Stomach smooth muscle (tissue), 2 donors: ENCODE measurements around the gene AGR3.

Experiments
- H3K27ac ChIP-seq: one replicate; pipeline ENCODE4 v1.7.0; 2013; ENCODE audit warnings: mild to moderate bottlenecking, low read length, inconsistent platforms
- H3K27me3 ChIP-seq, 2 donors: one replicate each; pipeline ENCODE4 v1.7.0; 2013; ENCODE audit warnings: low read length in 2 of 2; ENCODE audit not compliant: insufficient read depth in 2 of 2, control insufficient read depth in 1 of 2
- H3K36me3 ChIP-seq, 2 donors: one replicate each; pipeline ENCODE4 v1.7.0; 2013; ENCODE audit warnings: low read length in 2 of 2; ENCODE audit not compliant: control insufficient read depth in 2 of 2, insufficient read depth in 2 of 2
- H3K4me1 ChIP-seq: one replicate; pipeline ENCODE4 v1.7.0; 2013; ENCODE audit warnings: low read length; ENCODE audit not compliant: control insufficient read depth, insufficient read depth
- H3K4me3 ChIP-seq, 2 donors: one replicate each; pipeline ENCODE4 v1.7.0; 2013; ENCODE audit warnings: low read length in 2 of 2
- H3K9ac ChIP-seq, 2 donors: one replicate each; pipeline ENCODE4 v1.7.0; 2013; ENCODE audit warnings: low read length in 2 of 2, mild to moderate bottlenecking in 1 of 2
- H3K9me3 ChIP-seq, 2 donors: one replicate each; pipeline ENCODE4 v1.7.0; 2013; ENCODE audit warnings: low read length in 2 of 2; ENCODE audit not compliant: control insufficient read depth in 2 of 2
- donor health status: healthy.
- donor health status: Pancreatic carcinoma.

Gene AGR3

DNA sequence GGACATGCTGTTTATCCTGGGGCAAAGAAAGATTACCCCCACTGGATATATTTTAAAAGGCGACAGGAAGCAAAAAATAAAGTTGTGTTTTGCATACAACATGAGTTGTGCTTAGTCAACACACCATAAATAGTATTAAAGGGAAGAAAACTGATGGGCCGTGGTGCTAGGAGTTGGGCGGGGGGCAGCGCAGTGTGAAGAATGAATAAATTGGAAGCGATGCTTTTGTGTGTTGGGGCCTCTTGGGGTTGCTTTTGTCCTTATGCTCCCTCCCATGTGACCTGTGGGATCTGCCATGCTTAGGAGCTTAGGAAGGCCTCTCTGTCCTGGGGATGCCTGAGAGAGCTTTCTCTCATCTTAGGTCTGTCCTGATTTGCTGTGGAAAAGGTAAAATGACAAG lies 35.0 kb upstream of the AGR3 start:
- no peaks in the 10 kb centered on the region for H3K4me1 ChIP-seq
- no peak overlapping the region for H3K4me3 ChIP-seq
- no peak overlapping the region for H3K27ac ChIP-seq
- no peaks in the 10 kb centered on the region for H3K36me3 ChIP-seq
- no peaks in the 10 kb centered on the region for H3K9me3 ChIP-seq
- no peak overlapping the region for H3K9ac ChIP-seq
- no peaks in the 10 kb centered on the region for H3K27me3 ChIP-seq

DNA sequence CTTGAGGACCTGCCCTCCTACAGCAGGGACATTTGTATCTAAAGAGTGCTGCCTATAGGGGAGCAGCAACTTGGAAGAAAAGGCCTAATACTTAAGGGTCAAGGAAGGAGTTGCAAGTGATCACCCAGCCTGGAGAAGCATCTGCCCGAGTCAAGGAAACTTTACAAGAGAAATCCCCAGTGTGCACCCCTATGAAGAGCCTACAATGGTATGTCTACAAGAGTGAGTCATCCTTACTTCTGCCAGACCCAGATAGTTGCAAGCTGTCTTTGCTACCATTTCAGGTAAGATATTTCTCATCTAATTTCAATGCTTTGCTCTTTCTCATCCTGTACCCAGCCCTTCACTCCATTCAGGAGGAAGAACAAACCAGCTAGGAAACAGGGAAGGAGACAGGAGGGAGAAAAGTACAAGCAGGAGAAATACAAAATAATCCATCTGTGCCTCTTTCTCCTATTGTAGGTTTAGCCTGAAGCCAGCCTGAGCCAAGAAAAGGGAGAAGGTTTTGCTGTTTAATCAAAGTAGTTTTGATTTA lies 34.4 kb upstream of the AGR3 start:
- Histone ChIP-seq H3K4me1 (no peaks in the 10 kb centered on the region), H3K27me3 (no peaks in the 10 kb centered on the region), H3K4me3 (no peak overlapping the region), H3K9ac (no peak overlapping the region), H3K9me3 (no peaks in the 10 kb centered on the region), H3K36me3 (no peaks in the 10 kb centered on the region), H3K27ac (no peak overlapping the region)

DNA sequence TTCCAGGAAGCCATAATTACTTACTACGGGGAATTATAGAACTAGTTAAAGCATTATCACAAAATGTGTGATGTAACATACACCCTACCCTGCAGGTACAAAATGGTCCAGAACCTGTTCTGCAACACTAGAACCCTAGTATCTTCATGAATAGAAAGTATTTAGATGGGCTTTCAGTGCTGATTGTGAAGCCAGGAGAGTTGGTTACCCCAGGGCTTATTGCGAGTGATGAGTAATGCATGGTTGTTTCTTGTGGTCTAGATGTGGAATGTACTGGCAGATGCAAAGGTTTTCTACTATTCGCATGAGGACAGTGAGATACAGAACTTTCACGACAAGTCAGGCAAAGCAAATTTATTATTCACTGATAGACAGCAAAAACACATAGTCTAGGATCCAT lies 33.6 kb upstream of the AGR3 start:
- no peak overlapping the region for H3K4me3 ChIP-seq
- no peaks in the 10 kb centered on the region for H3K4me1 ChIP-seq
- H3K9me3 ChIP-seq, result no peaks in the 10 kb centered on the region
- H3K9ac ChIP-seq, result no peak overlapping the region
- no peak overlapping the region for H3K27ac ChIP-seq
- H3K36me3 ChIP-seq, result no peaks in the 10 kb centered on the region
- H3K27me3 ChIP-seq, result no peaks in the 10 kb centered on the region

DNA sequence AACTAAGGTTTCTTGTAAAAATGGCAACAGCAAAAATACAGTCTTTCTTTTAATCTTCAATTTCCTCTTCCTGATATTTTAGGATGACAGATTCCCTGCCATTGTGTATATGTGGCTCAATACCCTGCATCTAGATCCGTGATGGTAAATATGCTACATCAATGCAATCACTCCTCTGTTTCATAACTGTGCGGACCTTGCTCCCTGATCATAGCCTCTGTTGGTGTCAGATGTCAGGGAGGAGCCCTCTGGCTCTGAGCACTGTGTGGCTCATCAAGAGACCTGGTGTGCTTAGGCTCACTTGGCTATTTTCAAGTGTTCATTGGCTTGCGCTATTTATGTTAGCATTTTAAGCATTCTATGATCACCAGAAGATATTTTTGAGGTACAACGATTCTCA lies 33.0 kb upstream of the AGR3 start:
- Histone ChIP-seq H3K36me3 (no peaks in the 10 kb centered on the region), H3K27ac (no peak overlapping the region), H3K9me3 (no peaks in the 10 kb centered on the region), H3K4me1 (no peaks in the 10 kb centered on the region), H3K27me3 (no peaks in the 10 kb centered on the region), H3K4me3 (no peak overlapping the region), H3K9ac (no peak overlapping the region)

DNA sequence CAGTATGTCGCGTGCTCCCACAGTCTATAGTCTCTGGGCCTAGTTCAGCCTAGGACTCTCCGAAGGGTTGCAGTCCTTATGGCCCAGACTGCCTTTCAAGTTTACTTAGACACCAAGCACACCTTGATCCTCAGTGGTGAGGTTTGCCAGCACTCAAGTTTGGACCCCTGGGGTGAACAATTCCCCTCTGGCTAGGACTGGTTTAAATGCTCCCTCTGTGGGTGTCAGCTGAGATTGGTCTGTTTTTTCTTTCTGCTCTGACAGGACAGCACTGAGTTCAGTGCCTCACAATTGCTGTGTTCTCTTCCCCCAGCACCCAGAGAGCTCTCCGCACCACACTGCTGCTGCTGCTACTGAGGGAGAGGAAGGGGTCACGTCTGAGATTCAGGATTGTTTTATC lies 31.9 kb upstream of the AGR3 start:
- no peaks in the 10 kb centered on the region for H3K9me3 ChIP-seq
- H3K36me3 ChIP-seq, result no peaks in the 10 kb centered on the region
- H3K27ac ChIP-seq, result no peak overlapping the region
- no peak overlapping the region for H3K9ac ChIP-seq
- no peaks in the 10 kb centered on the region for H3K27me3 ChIP-seq
- H3K4me3 ChIP-seq, result no peak overlapping the region
- no peaks in the 10 kb centered on the region for H3K4me1 ChIP-seq

DNA sequence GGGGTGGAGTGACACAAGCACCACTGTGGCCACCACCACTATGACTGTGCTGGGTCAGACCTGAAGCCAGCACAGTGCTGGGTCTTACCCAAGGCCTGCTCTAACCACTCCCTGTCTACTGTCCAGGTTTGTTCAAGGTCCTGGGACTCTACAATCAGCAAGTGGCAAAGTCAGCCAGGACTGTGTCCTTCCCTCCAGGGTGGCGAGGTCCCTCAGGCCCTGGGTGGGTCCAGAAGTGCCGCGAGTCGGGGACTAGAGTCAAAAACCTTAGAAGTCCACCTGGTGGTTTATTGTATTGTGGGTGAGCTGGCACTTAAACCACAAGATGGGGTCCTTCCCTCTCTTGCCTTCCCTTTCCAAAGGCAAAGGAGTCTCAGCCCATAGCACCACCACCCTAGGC lies 30.8 kb upstream of the AGR3 start:
- Histone ChIP-seq H3K4me1 (no peaks in the 10 kb centered on the region), H3K9ac (no peak overlapping the region), H3K4me3 (no peak overlapping the region), H3K9me3 (no peaks in the 10 kb centered on the region), H3K36me3 (no peaks in the 10 kb centered on the region), H3K27ac (no peak overlapping the region), H3K27me3 (no peaks in the 10 kb centered on the region)

DNA sequence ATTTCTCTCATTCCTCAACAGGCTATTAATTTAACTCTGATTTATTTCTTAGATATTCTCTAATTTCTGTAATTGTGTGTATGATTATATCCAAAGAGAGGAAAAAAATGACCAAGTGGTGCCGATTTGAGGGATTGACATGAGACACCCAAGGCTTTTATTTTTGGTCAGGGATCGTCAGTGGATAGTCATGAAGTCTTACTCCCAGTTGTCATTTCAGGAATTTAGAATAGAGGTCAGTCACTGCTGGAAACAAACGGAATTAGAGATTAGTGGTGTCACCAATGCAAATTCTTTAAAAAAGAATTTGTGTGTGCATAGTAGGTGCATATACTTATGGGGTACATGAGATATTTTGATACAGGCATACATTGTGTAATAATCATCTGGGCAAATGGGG lies 26.8 kb upstream of the AGR3 start:
- no peaks in the 10 kb centered on the region for H3K27me3 ChIP-seq
- no peak overlapping the region for H3K9ac ChIP-seq
- no peaks in the 10 kb centered on the region for H3K36me3 ChIP-seq

DNA sequence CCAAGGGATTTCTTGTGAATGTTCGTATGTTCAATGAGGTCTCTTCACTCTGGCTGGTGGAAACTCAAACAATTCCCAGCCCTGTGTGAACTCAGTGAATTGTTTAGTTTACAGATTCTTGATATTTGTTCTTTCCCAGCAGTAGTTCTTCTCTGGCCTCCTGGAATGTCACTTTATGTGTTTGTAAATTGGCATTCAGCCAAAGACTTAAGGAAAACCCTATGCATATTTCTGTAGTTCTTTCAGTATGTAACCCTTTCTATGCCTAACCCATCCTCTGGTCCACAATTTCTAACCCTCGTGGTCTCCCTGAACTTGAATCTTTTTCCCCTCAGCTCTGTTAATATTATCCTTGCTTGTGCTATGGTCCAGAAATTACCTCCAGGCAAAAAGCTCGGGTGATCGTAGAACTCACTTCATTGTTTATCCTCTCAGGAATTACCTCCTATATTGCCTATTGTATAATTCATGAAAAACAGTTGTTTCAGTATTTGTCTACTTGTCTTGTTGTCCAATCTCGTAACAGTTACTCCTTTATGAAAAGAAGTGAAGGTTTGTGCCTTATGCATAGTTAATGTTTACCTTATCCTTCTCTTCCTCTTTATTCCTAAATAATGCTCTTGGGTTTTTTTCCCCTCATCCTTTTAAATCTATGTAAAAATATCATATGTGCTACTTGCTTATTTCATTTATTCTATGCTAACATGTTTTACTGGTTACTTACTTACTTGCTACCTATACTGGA lies 23.7 kb upstream of the AGR3 start:
- H3K9me3 ChIP-seq, result no peaks in the 10 kb centered on the region
- no peaks in the 10 kb centered on the region for H3K4me1 ChIP-seq
- no peaks in the 10 kb centered on the region for H3K27me3 ChIP-seq
- H3K27ac ChIP-seq, result no peak overlapping the region
- no peaks in the 10 kb centered on the region for H3K36me3 ChIP-seq
- H3K4me3 ChIP-seq, result no peak overlapping the region
- H3K9ac ChIP-seq, result no peak overlapping the region

More for the DNA sequence above, 26.8 kb upstream of the AGR3 start:
- Histone ChIP-seq H3K4me1 (no peaks in the 10 kb centered on the region), H3K27ac (no peak overlapping the region), H3K4me3 (no peak overlapping the region), H3K9me3 (no peaks in the 10 kb centered on the region)

DNA sequence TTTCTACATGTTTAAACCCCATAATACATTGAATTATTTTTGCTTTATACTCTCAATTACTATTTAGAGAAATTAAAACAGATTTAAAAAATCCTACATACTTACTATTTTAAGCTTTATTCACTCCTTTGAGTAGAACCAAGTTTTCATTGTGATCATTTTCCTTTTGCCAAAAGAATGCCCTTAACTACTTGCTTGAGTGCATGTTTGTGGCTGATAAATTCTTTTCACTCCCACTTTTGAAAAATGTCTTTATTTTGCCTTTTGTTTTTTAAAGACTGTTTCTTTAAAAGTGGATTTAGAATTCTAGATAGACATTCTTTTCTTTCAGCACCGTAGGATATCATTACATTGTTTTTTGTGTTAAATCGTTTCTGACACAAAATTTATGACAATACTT lies 22.3 kb upstream of the AGR3 start:
- Histone ChIP-seq H3K36me3 (no peaks in the 10 kb centered on the region), H3K27ac (no peak overlapping the region), H3K9ac (no peak overlapping the region), H3K4me1 (no peaks in the 10 kb centered on the region), H3K4me3 (no peak overlapping the region), H3K9me3 (peaks cover 0 to 3% of the 10 kb centered on the region in 2 donors), H3K27me3 (no peaks in the 10 kb centered on the region)

DNA sequence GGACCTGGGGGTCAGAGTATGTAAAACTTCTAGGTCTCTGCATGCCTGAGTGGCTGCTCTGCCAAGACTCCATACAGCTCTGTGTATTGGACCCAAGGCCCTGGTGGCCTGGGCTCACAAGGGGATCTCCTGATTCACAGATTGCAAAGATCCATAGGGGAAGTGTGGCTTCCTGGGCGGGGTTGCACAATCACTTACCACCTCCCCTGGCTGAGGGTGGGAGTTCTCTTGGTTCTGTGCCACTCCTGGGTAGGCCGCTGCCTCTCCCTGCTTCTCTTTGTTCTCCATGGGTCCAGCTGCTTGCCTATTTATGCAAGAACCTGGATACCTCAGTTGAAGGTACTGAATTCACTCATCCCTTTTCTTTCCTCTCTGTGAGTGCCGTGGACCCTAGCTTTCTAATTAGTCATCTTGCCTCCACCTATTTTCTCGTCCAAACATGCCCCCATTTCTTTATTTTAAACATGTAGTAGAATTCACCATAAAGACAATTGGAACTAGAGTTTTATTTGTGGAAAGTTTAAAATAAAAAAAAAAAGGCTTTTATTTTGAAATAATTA lies 18.5 kb upstream of the AGR3 start:
- Histone ChIP-seq H3K27ac (no peak overlapping the region), H3K27me3 (no peaks in the 10 kb centered on the region), H3K9ac (no peak overlapping the region), H3K4me1 (no peaks in the 10 kb centered on the region), H3K9me3 (peaks cover 0 to 3% of the 10 kb centered on the region in 2 donors), H3K4me3 (no peak overlapping the region), H3K36me3 (no peaks in the 10 kb centered on the region)
